Activated CD8-positive, alpha-beta T cell treated with anti-CD3 and anti-CD28 coated beads, Interleukin-2, amount 10 ng/mL, durations not matched to agents 7 days and 5 days (primary cell): Measurements from ENCODE around the gene MGST1. TPM values are rescaled to one million over a fixed set of nuclear protein-coding genes. Genes with fewer than 3 reads are reported as not detected.
"Not testable (repeated sequence)": the region's sequence is repeated elsewhere in the genome, so short reads cannot be mapped to it uniquely, and the experiment has no call there.

Experiments
- ATAC-seq: fragments of 150-1000 bp; cut with Tn5 transposase; one replicate; pipeline ENCODE4 v1.10.0; 2021; ENCODE audit warnings: moderate library complexity
- CTCF ChIA-PET: fragments of 350-600 bp; sonication (Branson Sonifier 250); formaldehyde crosslinking; loops from one replicate; lab custom pipeline; 2021; ENCODE audit warnings: antibody characterized with exemption; lab: Charles Lee
- POLR2A ChIA-PET: fragments of 350-600 bp; sonication (Branson Sonifier 250); formaldehyde crosslinking; loops from one replicate; lab custom pipeline; 2021; ENCODE audit warnings: antibody characterized with exemption; lab: Charles Lee
- DNase-seq: peaks from one replicate; pipeline ENCODE4 v3.0.0-alpha.2; 2020
- H3K27ac Mint-ChIP-seq: one replicate; pipeline ENCODE4 v1.8.0; 2021; ENCODE audit warnings: mild to moderate bottlenecking, mixed read lengths
- H3K27me3 Mint-ChIP-seq: one replicate; pipeline ENCODE4 v1.8.0; 2021; ENCODE audit warnings: low read depth, mixed read lengths
- H3K36me3 Mint-ChIP-seq: one replicate; pipeline ENCODE4 v1.8.0; 2021; ENCODE audit warnings: low read depth, mixed read lengths
- H3K4me1 Mint-ChIP-seq: one replicate; pipeline ENCODE4 v1.8.0; 2021; ENCODE audit warnings: low read depth, mixed read lengths
- H3K4me3 Mint-ChIP-seq: one replicate; pipeline ENCODE4 v1.8.0; 2021; ENCODE audit warnings: mild to moderate bottlenecking, mixed read lengths
- H3K9me3 Mint-ChIP-seq: one replicate; pipeline ENCODE4 v1.8.0; 2022; ENCODE audit warnings: mixed read lengths; ENCODE audit not compliant: insufficient read depth
- total RNA-seq, 2 experiments: library from RNA; stranded (reverse); gene quantifications; one replicate each; pipeline ENCODE4 v1.2.3, GENCODE V29; 2021

Gene MGST1
- total RNA-seq, 2 experiments from 2014 or later, result not detected

DNA sequence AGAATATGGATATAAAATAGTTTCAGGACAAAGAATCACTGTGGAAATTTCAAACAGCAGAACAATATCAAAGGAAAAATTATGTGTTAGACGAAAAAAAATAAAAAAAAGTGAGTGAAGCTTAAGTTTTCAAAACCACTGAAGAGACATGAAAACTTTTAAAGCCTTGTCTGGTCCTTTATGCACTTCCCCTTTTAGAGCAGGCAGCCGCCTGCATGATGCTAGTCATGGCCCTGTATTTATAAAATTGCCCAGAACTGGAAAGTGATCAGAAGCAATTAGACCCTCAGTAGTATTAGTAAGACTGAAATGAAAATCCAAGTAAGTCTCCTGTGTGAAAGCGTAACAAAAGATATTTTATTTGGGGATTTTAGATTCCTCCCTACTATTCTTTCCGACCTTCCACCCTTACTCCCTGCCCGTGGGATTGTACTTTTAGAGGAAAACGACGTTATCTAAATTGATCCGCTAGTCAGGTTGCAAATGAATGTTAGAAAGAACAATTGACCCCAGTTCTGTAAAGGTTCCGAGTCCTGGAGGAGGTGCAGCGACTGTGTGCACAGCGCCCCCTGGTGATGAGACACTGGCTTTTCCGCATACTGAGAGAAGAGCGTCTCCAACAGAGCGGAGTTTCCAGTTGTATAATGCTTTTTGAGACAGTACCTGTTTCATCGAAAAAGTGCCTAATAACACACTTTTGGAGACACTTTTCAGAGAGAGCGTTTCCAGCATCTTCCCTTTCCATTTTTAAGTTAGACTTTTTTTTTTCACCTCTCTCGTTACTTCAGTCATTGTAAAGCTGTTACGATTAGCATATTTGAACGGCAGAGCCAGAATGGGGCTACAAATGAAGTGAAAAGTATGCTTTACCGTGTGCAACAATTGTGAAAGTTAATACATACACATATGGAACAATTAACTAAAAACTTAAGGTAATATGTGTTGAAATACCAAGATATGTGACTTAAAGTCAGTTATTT lies 12.4 kb downstream of the MGST1 start:
- no peak overlapping the region for H3K27ac Mint-ChIP-seq
- ChIA-PET CTCF (no interaction called here), POLR2A (no interaction called here)
- no peaks in the 10 kb centered on the region for H3K36me3 Mint-ChIP-seq
- no peaks in the 10 kb centered on the region for H3K27me3 Mint-ChIP-seq
- H3K9me3 Mint-ChIP-seq, result peaks cover 7% of the 10 kb centered on the region
- no peak for ATAC-seq
- no peak overlapping the region for H3K4me3 Mint-ChIP-seq
- H3K4me1 Mint-ChIP-seq, result no peaks in the 10 kb centered on the region
- DNase-seq, result peak; percentile 33

DNA sequence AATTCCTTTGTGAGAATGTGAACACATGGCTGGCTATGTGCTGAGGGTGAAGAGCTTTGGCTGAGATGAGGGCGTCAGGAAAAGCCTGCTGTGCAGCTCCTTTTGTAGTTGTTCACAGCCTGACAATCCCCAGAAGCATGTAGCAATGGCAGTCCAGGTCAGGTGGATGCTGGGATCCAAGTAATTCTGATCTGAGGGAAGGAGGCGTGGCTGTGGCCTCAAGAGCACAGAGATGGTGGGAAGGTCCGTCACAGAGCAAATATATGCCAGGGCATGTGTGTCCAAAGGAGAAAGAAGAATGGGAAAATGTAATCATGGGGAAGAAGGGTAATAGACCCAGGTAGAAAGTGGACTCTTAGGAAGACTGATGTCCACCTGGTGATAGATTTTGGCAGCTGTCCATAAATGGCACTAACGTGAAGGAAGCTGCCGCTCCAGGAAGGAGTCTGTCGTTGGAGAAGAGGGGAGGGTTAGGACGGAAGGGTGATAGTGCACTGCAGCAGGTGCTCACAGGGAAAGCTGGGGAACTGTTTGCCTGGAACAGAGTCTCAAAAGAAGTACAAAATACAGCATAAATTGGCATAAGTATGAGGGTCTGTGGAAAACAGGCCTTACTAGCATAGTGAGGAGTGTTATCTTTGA lies 13.8 kb downstream of the MGST1 start:
- ChIA-PET CTCF (no interaction called here), POLR2A (no interaction called here)
- H3K27ac Mint-ChIP-seq, result no peak overlapping the region
- no peak overlapping the region for H3K4me3 Mint-ChIP-seq
- H3K27me3 Mint-ChIP-seq, result no peaks in the 10 kb centered on the region
- peaks cover 7% of the 10 kb centered on the region for H3K9me3 Mint-ChIP-seq
- no peaks in the 10 kb centered on the region for H3K4me1 Mint-ChIP-seq
- no peaks in the 10 kb centered on the region for H3K36me3 Mint-ChIP-seq
- no peak for ATAC-seq
- no peak for DNase-seq

DNA sequence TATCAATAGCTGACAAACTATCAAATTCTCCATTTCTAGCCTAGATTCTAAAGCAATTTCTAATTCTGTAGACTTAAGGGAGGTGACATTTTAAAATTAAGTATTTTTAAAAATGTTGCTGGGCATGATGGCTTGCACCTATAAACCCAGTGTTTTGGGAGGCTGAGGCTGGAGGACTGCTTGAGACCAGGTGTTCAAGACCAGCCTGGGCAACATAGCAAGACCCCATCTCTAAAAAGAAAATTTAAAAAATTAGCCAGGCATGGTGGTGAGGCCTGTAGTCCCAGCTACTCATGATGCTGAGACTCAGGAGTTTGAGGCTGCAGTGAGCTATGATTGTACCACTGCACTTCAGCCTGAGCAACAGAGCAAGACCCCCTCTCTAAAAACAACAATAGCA lies 15.1 kb downstream of the MGST1 start:
- no peak for DNase-seq
- no peak for ATAC-seq
- H3K27me3 Mint-ChIP-seq, result no peaks in the 10 kb centered on the region
- H3K4me1 Mint-ChIP-seq, result no peaks in the 10 kb centered on the region
- ChIA-PET POLR2A (no interaction called here), CTCF (no interaction called here)
- H3K36me3 Mint-ChIP-seq, result no peaks in the 10 kb centered on the region
- H3K4me3 Mint-ChIP-seq, result no peak overlapping the region
- H3K27ac Mint-ChIP-seq, result no peak overlapping the region
- peaks cover 7% of the 10 kb centered on the region for H3K9me3 Mint-ChIP-seq

DNA sequence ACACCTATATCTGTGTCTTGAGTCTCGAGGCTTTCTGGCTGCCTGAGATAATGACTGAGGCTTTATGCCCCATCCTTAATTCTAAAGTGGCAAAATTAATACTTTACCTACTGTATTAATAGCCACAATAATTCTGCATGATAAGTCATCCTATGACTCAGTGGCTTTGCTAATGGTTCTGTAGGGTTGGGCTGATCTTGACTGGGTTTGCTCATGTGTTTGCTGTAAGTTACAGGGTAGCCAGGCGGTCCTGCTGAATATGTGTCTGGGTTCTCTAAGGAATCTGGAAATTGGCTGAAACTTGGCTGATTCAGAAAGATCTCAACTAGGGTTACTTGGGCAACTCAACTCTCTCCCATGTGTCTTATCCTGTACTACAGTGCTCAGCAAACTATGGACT lies 21.7 kb downstream of the MGST1 start:
- POLR2A ChIA-PET, result no interaction called here
- DNase-seq, result no peak
- Mint-ChIP-seq H3K4me3 (no peak overlapping the region), H3K4me1 (no peaks in the 10 kb centered on the region), H3K9me3 (no peaks in the 10 kb centered on the region), H3K27me3 (no peaks in the 10 kb centered on the region), H3K27ac (no peak overlapping the region), H3K36me3 (no peaks in the 10 kb centered on the region)
- ATAC-seq, result no peak
- CTCF ChIA-PET, result no interaction called here

DNA sequence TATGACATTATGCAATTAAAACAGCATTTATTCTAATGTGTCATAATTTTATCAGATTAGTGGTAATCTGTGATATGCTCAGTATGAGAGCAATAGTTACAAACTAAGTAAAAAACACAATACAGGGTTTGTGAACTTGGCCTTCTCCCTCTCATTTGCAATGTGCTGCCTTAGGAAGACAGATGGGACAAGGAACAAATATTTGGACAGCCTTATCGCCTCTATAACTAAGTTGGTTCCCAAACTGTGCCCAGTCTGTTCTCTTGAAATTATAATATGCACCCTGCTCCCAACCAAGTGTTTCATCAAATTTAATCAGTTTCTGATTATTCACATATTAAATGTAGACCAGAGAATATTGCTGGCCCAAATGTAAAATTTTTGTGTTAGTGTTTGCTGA lies 22.7 kb downstream of the MGST1 start:
- ATAC-seq (no peak), DNase-seq (no peak)
- H3K36me3 Mint-ChIP-seq, result no peaks in the 10 kb centered on the region
- no peak overlapping the region for H3K27ac Mint-ChIP-seq
- H3K4me3 Mint-ChIP-seq, result no peak overlapping the region
- no peaks in the 10 kb centered on the region for H3K9me3 Mint-ChIP-seq
- no peaks in the 10 kb centered on the region for H3K4me1 Mint-ChIP-seq
- no peaks in the 10 kb centered on the region for H3K27me3 Mint-ChIP-seq
- CTCF ChIA-PET, result no interaction called here
- POLR2A ChIA-PET, result no interaction called here

DNA sequence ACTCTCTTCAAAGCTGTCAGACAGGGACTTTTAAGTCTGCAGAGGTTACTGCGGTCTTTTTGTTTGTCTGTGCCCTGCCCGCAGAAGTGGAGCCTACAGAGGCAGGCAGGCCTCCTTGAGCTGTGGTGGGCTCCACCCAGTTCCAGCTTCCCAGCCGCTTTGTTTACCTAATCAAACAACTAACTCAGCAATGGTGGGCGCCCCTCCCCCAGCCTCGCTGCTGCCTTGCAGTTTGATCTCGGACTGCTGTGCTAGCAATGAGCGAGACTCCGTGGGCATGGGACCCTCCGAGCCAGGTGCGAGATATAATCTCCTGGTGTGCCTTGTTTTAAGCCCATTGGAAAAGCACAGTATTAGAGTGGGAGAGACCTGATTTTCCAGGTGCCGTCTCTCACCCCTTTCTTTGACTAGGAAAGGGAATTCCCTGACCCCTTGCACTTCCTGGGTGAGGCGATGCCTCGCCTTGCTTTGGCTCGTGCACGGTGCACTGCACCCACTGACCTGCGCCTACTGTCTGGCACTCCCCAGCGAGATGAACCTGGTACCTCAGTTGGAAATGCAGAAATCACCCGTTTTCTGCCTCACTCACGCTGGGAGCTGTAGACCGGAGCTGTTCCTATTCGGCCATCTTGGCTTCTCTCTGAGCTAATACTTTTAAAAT lies 35.3 kb downstream of the MGST1 start:
- H3K4me1 Mint-ChIP-seq, H3K27me3 Mint-ChIP-seq, H3K36me3 Mint-ChIP-seq, H3K27ac Mint-ChIP-seq, DNase-seq, H3K9me3 Mint-ChIP-seq, POLR2A ChIA-PET, CTCF ChIA-PET, ATAC-seq, H3K4me3 Mint-ChIP-seq: not testable (repeated sequence)

DNA sequence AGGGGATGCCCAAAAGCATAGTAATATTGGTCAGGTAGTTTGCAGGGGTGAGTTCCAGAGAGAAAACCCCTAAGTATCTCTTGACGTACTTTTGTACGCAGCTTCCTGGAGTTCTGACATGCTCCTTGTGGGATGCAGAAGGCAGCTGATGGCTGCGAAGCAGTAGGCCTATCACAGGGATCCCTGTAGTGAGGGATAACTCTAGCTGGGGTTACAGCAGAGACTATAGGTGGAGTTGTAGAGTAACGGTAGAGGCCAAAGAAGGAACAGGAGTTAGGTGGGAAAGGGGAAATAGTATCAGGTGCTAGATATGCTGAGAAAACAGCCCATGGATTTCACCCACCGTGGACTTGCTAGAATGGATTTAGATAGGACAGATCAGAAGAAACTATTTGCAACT lies 37.3 kb downstream of the MGST1 start:
- ChIA-PET POLR2A (no interaction called here), CTCF (no interaction called here)
- Mint-ChIP-seq H3K4me1 (no peaks in the 10 kb centered on the region), H3K27ac (no peak overlapping the region), H3K9me3 (peaks cover 5% of the 10 kb centered on the region), H3K36me3 (no peaks in the 10 kb centered on the region), H3K27me3 (no peaks in the 10 kb centered on the region), H3K4me3 (no peak overlapping the region)
- no peak for DNase-seq
- ATAC-seq, result no peak

DNA sequence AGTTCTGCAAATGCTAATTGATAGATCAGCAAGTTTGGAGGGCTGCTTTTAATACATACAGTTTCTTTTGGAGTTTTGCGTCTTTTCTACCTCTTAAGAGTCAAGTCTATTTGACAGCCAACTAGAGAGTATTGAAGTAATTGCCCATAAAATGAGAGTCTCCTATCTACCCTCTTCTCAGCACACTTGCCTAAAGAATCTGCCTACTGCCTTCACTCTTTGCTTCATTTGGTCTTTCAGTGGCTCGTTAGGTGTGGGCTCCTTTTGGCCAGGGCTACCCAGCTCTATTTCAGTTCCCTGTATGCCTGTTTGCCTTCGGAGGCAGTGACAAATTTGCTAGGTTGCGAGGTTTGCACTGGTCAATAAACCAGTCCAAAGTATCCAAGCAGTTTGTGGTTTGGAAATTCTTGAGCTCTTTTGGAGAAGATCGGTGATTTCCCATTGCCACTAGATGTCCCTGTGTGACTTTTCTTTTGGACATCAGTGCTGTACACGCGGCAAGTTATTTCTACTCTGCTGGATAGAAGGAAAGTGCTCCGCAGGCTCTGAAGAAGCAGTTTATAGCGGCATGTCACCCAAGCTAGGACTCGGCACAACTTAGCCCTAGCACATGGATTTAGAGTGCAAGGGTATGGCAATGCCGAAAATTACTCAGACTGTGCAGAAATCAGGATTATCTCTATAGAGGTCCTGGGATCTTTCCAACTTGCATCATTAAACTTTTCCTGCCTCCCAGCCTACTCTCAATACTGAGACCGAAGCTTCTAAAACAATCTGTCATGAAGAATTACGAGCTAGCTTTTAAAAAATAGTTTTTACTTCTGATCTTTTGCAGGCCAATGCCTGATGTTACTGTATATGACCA lies 38.6 kb downstream of the MGST1 start:
- ChIA-PET CTCF (no interaction called here), POLR2A (no interaction called here)
- Mint-ChIP-seq H3K9me3 (peaks cover 5% of the 10 kb centered on the region), H3K4me1 (no peaks in the 10 kb centered on the region), H3K36me3 (no peaks in the 10 kb centered on the region), H3K4me3 (no peak overlapping the region), H3K27ac (no peak overlapping the region), H3K27me3 (no peaks in the 10 kb centered on the region)
- no peak for DNase-seq
- no peak for ATAC-seq

DNA sequence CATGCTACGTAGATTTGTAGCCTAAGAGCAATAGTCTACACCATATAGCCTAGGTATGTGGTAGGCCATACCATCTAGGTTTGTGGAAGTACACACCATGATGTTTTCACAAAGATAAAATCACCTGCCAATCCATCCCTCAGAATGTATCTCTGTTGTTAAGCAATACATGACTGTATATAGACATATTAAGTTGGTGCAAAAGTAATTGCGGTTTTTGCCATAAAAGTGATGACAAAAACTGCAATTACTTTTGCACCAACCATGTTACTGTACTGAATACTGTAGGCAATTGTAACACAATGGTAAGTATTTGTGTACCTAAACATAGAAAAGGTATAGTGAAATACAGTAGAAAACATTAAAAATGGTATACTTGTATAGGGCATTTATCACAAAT lies 40.5 kb downstream of the MGST1 start:
- Mint-ChIP-seq H3K36me3 (no peaks in the 10 kb centered on the region), H3K27ac (no peak overlapping the region), H3K27me3 (no peaks in the 10 kb centered on the region), H3K4me1 (no peaks in the 10 kb centered on the region), H3K9me3 (peaks cover 5% of the 10 kb centered on the region), H3K4me3 (no peak overlapping the region)
- DNase-seq (no peak), ATAC-seq (no peak)
- ChIA-PET CTCF (no interaction called here), POLR2A (no interaction called here)

DNA sequence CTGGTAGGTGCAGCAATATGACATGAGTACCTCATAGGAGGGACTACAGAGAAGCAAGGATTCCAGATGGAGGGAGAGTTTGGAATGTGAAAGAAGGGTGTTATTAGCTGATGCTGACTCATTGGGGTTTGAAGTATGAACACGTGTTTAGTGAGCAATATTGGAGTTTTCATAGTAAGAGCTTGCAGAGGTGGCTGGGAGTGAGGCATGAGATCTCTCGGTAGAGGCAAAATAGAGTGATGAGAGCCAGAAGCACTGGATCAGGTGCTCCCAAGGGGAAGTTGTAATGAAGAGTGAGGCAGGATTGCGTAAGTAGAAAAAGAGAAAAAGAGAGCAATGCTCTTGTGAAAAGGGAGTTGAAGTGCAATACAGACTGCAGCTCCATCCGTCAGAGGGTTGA lies 42.1 kb downstream of the MGST1 start:
- Mint-ChIP-seq H3K27me3 (no peaks in the 10 kb centered on the region), H3K9me3 (peaks cover 5% of the 10 kb centered on the region)
- DNase-seq, result no peak

DNA sequence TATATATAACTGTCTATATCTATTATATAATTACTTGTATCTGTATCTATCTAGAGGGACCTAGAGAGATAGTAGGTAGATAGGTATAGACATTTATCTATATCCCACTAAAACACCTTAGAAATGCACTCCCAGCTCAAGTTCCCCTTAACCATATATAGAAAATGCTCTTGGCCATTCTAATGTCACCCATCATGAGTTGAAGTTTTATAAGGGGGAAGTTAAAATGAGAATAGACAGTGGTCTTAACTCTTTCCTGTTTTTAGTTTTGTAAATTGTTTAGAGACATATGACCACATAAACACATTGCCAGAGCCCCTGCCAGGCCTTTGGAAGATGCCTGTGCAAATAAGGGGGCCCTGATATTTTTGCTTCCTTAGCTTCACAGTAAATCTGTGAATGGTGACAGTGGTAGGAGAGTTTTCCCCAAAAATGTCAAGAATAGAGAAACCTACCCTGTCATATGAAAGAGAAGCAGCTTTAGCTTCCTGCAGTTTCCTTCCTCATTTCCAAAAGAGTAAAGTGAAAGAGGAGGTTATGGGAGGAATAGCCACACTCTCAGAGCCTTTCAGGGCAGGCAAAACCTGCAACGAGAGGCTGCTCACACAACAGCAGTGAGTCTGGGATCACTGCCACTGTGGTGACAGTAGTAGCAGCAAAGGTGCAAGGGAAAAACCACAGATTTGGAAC lies 45.5 kb downstream of the MGST1 start:
- DNase-seq (no peak), ATAC-seq (no peak)
- ChIA-PET CTCF (no interaction called here), POLR2A (no interaction called here)
- Mint-ChIP-seq H3K4me1 (no peaks in the 10 kb centered on the region), H3K4me3 (no peak overlapping the region), H3K9me3 (no peaks in the 10 kb centered on the region), H3K27ac (no peak overlapping the region), H3K36me3 (no peaks in the 10 kb centered on the region), H3K27me3 (no peaks in the 10 kb centered on the region)

More for the DNA sequence above, 42.1 kb downstream of the MGST1 start:
- ChIA-PET CTCF (no interaction called here), POLR2A (no interaction called here)
- no peaks in the 10 kb centered on the region for H3K36me3 Mint-ChIP-seq
- no peak overlapping the region for H3K27ac Mint-ChIP-seq
- ATAC-seq, result no peak
- H3K4me1 Mint-ChIP-seq, result no peaks in the 10 kb centered on the region
- no peak overlapping the region for H3K4me3 Mint-ChIP-seq
